Astrocyte of the cerebellum (primary cell): ENCODE data around the gene SP8.

Experiments
- DNase-seq: peaks from one replicate; pipeline ENCODE4 v3.0.0-alpha.2; 2011; ENCODE audit warnings: low read depth
- H3K4me3 ChIP-seq: 2 replicates; pipeline ENCODE4 v1.5.1; 2011; ENCODE audit warnings: mild to moderate bottlenecking, low read depth, low read length, moderate library complexity
- in situ Hi-C: cut with HindIII; loops from 2 replicates; pipeline ENCODE4 v1.10.0; 2017; ENCODE audit warnings: low sequenced_read_pairs
- TF ChIP-seq, protein P1 (sequence below): IDR thresholded peaks from 2 replicates; pipeline ENCODE4 v1.5.1; 2012; ENCODE audit warnings: low read length, low read depth, moderate library complexity, mild to moderate bottlenecking; ENCODE audit errors: missing control alignments

The SP8 gene

GRCh38 chr7:20788420-20788990 lies 1.8 kb upstream of the SP8 start:
- TF ChIP-seq, protein P1, sequence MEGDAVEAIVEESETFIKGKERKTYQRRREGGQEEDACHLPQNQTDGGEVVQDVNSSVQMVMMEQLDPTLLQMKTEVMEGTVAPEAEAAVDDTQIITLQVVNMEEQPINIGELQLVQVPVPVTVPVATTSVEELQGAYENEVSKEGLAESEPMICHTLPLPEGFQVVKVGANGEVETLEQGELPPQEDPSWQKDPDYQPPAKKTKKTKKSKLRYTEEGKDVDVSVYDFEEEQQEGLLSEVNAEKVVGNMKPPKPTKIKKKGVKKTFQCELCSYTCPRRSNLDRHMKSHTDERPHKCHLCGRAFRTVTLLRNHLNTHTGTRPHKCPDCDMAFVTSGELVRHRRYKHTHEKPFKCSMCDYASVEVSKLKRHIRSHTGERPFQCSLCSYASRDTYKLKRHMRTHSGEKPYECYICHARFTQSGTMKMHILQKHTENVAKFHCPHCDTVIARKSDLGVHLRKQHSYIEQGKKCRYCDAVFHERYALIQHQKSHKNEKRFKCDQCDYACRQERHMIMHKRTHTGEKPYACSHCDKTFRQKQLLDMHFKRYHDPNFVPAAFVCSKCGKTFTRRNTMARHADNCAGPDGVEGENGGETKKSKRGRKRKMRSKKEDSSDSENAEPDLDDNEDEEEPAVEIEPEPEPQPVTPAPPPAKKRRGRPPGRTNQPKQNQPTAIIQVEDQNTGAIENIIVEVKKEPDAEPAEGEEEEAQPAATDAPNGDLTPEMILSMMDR = no peak
- in situ Hi-C loops = no loop called here
- H3K4me3 ChIP-seq = no peak overlapping the region
- no peak for DNase-seq

DNA sequence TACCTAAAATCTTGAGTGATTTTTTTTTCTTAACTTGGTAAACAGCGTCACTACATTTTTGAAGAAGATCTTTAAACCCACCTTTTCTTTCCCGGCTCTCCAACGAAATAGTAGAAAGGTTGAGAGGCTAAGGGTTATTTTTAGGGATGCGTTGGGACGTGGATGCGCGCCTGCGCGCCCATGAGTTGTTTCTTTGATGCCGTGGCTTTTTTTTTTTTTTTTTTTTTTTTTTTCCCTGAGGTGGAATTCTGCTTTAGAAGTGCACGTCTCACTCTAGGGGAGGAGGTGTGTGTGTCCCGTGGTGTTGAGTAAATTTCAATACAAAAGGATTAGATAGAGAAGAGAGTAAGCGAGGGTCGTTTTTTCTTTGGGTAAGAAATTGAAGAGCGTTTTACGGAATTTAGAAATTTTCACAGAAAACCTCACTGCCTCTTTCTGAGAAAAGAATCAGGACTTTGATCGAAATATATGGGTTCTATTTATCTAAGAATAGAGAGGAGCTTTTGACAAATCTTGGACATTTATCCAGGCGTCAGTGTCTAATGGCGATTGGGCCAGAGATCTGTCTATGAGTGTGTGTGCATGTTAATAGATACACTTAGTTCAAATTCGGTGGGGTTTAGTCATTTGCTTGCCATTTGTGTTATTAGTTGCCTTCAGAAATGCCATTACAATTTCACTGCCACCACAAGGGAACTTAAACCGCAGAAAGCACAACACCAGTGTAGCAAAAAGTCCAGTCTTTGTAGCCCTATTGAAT lies 1.2 kb upstream of the SP8 start:
- no peak for DNase-seq
- TF ChIP-seq, protein P1 = no peak
- in situ Hi-C loops = no loop called here
- H3K4me3 ChIP-seq = no peak overlapping the region

GRCh38 chr7:20786421-20786778 lies 286 bp downstream of the SP8 start:
- peak overlapping the region; percentile 25 for H3K4me3 ChIP-seq
- no peak for DNase-seq
- TF ChIP-seq, protein P1 = no peak
- in situ Hi-C loops = no loop called here

DNA sequence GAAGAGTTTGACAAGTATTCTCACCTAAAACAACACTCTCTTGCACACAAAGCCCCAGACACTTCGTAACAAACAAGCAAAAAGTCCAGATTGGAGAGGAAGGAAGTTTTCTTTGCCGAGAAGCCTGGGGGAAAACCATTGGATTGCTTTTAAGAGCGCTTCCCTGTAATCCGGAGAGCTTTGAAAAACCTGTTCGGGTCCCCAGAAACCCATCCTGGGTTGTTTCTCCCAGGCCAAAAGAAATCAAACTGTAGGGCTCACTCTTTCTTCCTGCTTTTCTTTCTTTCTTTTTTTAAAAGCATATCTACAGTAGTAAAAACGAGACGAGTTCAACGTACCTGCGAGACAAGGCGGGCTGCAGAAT lies 655 bp downstream of the SP8 start:
- TF ChIP-seq, protein P1 = no peak
- peak overlapping the region; percentile 25 for H3K4me3 ChIP-seq
- no peak for DNase-seq
- in situ Hi-C loops = no loop called here

- H3K4me3 ChIP-seq = peak overlapping the region; percentile 16
- TF ChIP-seq, protein P1 = no peak
- in situ Hi-C loops = no loop called here
- DNase-seq = no peak
Measured at GRCh38 chr7:20785157-20786048, 1.3 kb downstream of the SP8 start.

- TF ChIP-seq, protein P1 = no peak
- DNase-seq = no peak
- H3K4me3 ChIP-seq = no peak overlapping the region
- in situ Hi-C loops = no loop called here
Measured at GRCh38 chr7:20784388-20785156, 2.1 kb downstream of the SP8 start.
